Endothelial cell of umbilical vein (primary cell): Measurements from ENCODE around the gene VHLL.

ENCODE experiments used
- CTCF ChIP-seq, 2 donors: IDR thresholded peaks; 1 replicate in 1 of 2; 2 replicates in 1 of 2; pipeline ENCODE4 v1.5.1; 2011; ENCODE audit warnings: low read length in 2 of 2, mild to moderate bottlenecking in 2 of 2, moderate library complexity in 2 of 2, control low read depth in 1 of 2, inconsistent platforms in 1 of 2, low read depth in 1 of 2; ENCODE audit not compliant: insufficient read depth in 1 of 2; ENCODE audit errors: extremely low read depth in 1 of 2
- EZH2 ChIP-seq: IDR thresholded peaks from 2 replicates; pipeline ENCODE4 v1.6.1; 2012; ENCODE audit warnings: borderline replicate concordance, low read depth, mild to moderate bottlenecking, moderate library complexity, low read length, inconsistent platforms; ENCODE audit not compliant: severe bottlenecking
- MAX ChIP-seq: IDR thresholded peaks from 2 replicates; pipeline ENCODE4 v1.6.1; 2011; ENCODE audit not compliant: insufficient read depth, insufficient read length
- POLR2A ChIP-seq: IDR thresholded peaks from 2 replicates; pipeline ENCODE4 v1.6.1; 2012; ENCODE audit warnings: low read depth, mild to moderate bottlenecking, control low read depth, low read length

- TF ChIP-seq CTCF (IDR thresholded peaks at IDR 0.05; ENCODE audit: extremely low read depth in 1 of 2, insufficient read depth in 1 of 2, low read depth in 1 of 2, low read length in 2 of 2): no peak
- TF ChIP-seq POLR2A: no peak
- TF ChIP-seq MAX: no peak
- no peak for TF ChIP-seq EZH2
Measured at GRCh38 chr1:156293895-156294294, 5.2 kb downstream of the VHLL start.
